AG04449 (cell line): Measurements from ENCODE around the gene MRS2.

ENCODE experiments used
- CTCF ChIA-PET: fragments of 350-600 bp; formaldehyde crosslinking; extraction: SDS; loops from one replicate; lab custom pipeline; 2021; ENCODE audit warnings: antibody characterized with exemption; lab: Yijun Ruan, JAX
- POLR2A ChIA-PET: fragments of 400-600, 350-600 bp; formaldehyde crosslinking; extraction: SDS; loops from one replicate; lab custom pipeline; 2020; ENCODE audit warnings: antibody characterized with exemption, inconsistent platforms; lab: Yijun Ruan, JAX
- DNase-seq: peaks from one replicate; pipeline ENCODE4 v3.0.0-alpha.2; 2010; ENCODE audit warnings: low read depth, low spot score
- H3K4me3 ChIP-seq: 2 replicates; pipeline ENCODE4 v1.5.1; 2011; ENCODE audit warnings: low read depth, mild to moderate bottlenecking, control low read depth, low read length
- CTCF ChIP-seq: IDR thresholded peaks from one replicate; pipeline ENCODE4 v1.5.1; 2011; ENCODE audit warnings: mild to moderate bottlenecking, moderate library complexity, low read length, control low read depth, inconsistent platforms; ENCODE audit not compliant: insufficient read depth; ENCODE audit errors: missing control alignments

The MRS2 gene, protein sequence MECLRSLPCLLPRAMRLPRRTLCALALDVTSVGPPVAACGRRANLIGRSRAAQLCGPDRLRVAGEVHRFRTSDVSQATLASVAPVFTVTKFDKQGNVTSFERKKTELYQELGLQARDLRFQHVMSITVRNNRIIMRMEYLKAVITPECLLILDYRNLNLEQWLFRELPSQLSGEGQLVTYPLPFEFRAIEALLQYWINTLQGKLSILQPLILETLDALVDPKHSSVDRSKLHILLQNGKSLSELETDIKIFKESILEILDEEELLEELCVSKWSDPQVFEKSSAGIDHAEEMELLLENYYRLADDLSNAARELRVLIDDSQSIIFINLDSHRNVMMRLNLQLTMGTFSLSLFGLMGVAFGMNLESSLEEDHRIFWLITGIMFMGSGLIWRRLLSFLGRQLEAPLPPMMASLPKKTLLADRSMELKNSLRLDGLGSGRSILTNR

DNA sequence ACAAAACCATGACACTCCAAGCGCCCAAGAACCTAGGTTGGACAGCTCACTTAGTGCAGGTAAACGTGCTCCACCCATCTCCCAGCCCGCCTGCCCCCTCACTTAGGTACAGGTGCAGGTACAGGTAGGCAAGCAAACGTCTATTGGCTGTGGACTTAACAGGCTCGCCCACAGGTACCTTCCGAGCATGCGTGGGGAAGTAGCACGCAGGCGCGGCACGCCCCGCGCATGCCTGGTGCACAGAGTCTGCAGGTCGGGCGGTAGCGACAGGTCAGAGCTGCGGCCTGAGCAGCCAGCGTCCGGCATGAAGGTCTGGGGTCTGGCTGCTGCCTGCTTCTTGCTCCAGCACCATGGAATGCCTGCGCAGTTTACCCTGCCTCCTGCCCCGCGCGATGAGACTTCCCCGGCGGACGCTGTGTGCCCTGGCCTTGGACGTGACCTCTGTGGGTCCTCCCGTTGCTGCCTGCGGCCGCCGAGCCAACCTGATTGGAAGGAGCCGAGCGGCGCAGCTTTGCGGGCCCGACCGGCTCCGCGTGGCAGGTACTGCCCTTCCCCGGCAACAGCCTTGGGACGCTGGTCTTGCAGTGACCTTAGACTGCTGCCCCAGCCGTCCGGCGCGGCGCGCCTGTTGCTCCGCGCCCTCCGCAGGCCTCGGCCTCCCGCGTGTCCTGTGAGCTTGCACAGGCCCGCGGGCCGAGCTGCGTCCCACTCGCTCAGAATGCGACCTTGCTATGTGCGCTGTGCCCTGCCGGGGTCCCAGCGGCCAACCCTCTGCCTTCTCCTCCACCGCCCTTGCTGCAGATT is at the start of gene MRS2:
MRS2 (plus strand) TSS at position 240 of the 804 bp plus-strand sequence; CDS start at position 351, 111 bp downstream.
- no peak for DNase-seq
- TF ChIP-seq CTCF = no peak
- peak within 1 kb of the TSS; percentile 99 for H3K4me3 ChIP-seq
- ChIA-PET POLR2A (interaction anchor here (1.1 kb wide), 1 partner anchor 13 kb away, joined by 4 read pairs; no protein-coding TSS in a partner anchor), CTCF (interaction anchor here (1.4 to 1.6 kb wide), 3 partner anchors 11 to 43 kb away, joined by 3 to 4 read pairs (median 3); no protein-coding TSS in a partner anchor)

DNA sequence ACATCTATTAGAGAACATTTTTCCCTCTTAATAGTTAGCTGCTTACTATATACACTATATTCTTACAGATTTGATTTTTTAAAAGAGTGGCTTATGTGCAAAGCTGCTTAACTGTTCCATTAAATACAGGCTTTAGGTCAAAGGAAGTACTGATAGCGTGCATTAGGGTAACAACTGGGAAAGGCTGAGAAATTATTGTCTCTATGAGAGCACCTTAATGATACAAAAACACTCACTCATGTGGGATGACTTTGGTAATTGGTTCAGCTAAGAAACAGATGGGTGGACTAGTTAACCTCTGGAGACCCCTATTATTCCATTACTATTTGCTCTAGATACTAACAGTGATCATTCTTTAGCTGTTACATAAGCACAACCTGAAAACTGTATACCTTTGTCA is 48.9 kb upstream of the MRS2 start:
- POLR2A ChIA-PET = no interaction called here
- DNase-seq = no peak
- no peak for TF ChIP-seq CTCF
- no peak overlapping the region for H3K4me3 ChIP-seq
- CTCF ChIA-PET = interaction anchor here (1.4 kb wide), 1 partner anchor 35 kb away, joined by 3 read pairs; no protein-coding TSS in a partner anchor

- ChIA-PET POLR2A (no interaction called here), CTCF (no interaction called here)
- DNase-seq = no peak
- no peak overlapping the region for H3K4me3 ChIP-seq
- TF ChIP-seq CTCF = no peak
Measured at GRCh38 chr6:24355393-24355792, 47.3 kb upstream of the MRS2 start.

DNA sequence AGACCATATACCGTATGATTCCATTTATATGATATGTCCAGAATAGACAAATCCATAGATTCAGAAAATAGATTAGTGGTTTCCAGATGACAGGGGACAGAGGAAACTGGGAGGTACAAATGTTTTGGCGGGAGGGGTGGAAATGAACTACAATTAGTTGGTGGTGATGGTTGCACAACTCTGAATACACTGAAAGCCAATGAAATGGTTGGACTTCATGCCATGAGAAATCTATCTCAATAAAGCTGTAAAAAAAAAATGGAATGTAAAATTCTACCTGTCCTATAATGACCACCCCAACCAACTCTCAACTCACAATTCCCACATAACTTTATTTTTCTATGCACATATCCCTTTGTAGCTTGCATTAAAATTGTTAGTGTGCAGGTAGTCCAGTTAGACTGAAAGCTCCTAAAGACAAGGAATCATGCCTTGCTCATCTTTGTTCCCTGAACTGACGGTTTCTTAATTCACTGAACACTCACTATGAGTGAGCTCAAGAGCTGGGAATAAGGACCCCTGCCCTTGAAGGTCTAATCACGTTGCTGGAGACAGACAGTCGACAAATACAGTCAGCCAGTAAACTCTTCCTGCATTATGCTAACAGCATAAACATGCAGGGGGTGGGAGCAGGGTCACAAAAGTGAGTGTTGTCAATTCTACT is 46.3 kb upstream of the MRS2 start:
- no peak overlapping the region for H3K4me3 ChIP-seq
- no peak for DNase-seq
- POLR2A ChIA-PET = no interaction called here
- CTCF ChIA-PET = no interaction called here
- TF ChIP-seq CTCF = no peak

GRCh38 chr6:24357336-24358218 is 45.2 kb upstream of the MRS2 start, which contains the start of gene DCDC2:
Gene DCDC2, minus strand, starts transcription at chr6:24358059. Its CDS starts 309 bp downstream, at chr6:24357750.
- H3K4me3 ChIP-seq = no peak within 1 kb of the TSS
- ChIA-PET CTCF (no interaction called here), POLR2A (no interaction called here)
- DNase-seq = no peak
- no peak for TF ChIP-seq CTCF
